AG04449 (cell line): ENCODE results near the gene CCDC124.
"Not testable (repeated sequence)": the region's sequence is repeated elsewhere in the genome, so short reads cannot be mapped to it uniquely, and the experiment has no call there.

ENCODE experiments used
- CTCF ChIA-PET: fragments of 350-600 bp; formaldehyde crosslinking; extraction: SDS; loops from one replicate; lab custom pipeline; 2021; ENCODE audit warnings: antibody characterized with exemption; lab: Yijun Ruan, JAX
- POLR2A ChIA-PET: fragments of 400-600, 350-600 bp; formaldehyde crosslinking; extraction: SDS; loops from one replicate; lab custom pipeline; 2020; ENCODE audit warnings: antibody characterized with exemption, inconsistent platforms; lab: Yijun Ruan, JAX
- DNase-seq: peaks from one replicate; pipeline ENCODE4 v3.0.0-alpha.2; 2010; ENCODE audit warnings: low read depth, low spot score
- H3K4me3 ChIP-seq: 2 replicates; pipeline ENCODE4 v1.5.1; 2011; ENCODE audit warnings: low read depth, mild to moderate bottlenecking, control low read depth, low read length
- TF ChIP-seq, protein P1 (sequence below): IDR thresholded peaks from one replicate; pipeline ENCODE4 v1.5.1; 2011; ENCODE audit warnings: mild to moderate bottlenecking, moderate library complexity, low read length, control low read depth, inconsistent platforms; ENCODE audit not compliant: insufficient read depth; ENCODE audit errors: missing control alignments

CCDC124 gene, protein sequence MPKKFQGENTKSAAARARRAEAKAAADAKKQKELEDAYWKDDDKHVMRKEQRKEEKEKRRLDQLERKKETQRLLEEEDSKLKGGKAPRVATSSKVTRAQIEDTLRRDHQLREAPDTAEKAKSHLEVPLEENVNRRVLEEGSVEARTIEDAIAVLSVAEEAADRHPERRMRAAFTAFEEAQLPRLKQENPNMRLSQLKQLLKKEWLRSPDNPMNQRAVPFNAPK

DNA sequence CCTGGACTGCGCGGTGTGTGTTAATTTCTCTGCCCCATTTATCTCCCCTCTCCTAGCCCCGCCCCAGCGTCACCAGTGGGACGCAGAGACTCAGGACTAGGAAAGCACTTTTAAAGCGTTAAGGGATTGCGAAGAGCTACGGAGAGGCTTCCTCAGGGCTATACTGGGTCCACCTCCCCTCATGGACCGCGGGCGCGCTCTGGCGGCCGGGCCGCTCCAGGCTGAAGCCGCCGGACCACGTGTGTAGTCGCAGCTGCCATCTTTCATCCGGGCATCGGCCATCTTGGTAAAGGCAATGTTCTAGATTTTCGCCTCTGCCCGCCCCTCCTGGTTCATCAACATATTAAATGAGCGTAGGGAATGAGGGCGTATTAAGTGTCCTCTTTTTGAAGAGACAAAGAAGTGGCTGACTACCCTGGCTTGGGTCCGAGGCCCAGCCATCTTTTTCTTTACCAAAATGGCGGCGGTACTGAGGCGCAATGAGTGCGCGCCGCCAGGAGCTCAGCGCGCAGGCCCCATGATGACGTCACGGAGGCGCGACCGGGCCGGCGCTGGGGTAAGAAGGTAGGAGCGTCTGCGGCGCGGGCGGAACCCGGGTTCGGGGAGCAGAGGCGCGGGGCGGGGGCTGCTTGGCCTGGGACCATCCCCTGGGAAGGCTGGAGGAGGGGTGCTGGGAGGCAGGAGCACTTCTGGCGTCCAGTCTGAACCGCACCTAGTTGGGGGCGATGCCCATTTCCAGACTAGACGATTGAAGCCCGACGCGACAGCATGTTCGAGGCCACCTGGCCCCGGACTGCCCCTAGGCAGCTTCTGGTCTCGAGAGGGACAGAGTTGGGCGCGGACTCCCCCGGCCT lies at the start of gene CCDC124:
CCDC124 (plus strand) TSS at position 531 of the 854 bp plus-strand sequence. CDS start 3,406 bp downstream, outside the sequence.
- TF ChIP-seq, protein P1, sequence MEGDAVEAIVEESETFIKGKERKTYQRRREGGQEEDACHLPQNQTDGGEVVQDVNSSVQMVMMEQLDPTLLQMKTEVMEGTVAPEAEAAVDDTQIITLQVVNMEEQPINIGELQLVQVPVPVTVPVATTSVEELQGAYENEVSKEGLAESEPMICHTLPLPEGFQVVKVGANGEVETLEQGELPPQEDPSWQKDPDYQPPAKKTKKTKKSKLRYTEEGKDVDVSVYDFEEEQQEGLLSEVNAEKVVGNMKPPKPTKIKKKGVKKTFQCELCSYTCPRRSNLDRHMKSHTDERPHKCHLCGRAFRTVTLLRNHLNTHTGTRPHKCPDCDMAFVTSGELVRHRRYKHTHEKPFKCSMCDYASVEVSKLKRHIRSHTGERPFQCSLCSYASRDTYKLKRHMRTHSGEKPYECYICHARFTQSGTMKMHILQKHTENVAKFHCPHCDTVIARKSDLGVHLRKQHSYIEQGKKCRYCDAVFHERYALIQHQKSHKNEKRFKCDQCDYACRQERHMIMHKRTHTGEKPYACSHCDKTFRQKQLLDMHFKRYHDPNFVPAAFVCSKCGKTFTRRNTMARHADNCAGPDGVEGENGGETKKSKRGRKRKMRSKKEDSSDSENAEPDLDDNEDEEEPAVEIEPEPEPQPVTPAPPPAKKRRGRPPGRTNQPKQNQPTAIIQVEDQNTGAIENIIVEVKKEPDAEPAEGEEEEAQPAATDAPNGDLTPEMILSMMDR = peak; percentile 97

DNA sequence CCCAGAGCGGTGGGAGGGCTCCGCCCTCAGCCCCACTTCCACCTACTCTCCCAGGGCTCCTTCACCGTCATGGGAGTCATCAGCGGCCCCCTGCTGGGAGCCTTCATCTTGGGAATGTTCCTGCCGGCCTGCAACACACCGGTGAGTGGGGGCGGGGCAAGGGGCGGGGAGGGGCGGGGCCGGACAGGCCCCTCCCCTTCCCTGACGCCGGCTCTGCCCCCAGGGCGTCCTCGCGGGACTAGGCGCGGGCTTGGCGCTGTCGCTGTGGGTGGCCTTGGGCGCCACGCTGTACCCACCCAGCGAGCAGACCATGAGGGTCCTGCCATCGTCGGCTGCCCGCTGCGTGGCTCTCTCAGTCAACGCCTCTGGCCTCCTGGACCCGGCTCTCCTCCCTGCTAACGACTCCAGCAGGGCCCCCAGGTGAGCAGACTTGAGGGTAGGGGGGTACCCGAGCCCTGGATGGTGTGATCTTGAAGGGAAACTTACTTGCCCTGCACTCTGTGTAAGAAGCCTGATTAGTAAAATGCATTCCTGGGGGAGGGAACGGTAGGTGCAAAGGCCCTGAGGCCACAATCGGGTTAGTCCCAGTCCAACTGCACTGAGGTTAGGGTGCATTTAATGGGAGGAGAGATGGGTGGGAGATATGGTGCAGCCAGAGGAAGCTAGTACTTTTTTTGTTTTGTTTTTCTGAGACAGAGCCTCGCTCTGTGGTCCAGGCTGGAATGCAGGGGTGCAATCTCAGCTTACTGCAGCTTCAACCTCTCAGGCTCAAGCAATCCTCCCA lies 49.0 kb upstream of the CCDC124 start:
- TF ChIP-seq, protein P1 = no peak
- DNase-seq = no peak
- ChIA-PET POLR2A (no interaction called here), CTCF (no interaction called here)
- H3K4me3 ChIP-seq = no peak overlapping the region

More for the DNA sequence above, at the start of gene CCDC124:
- H3K4me3 ChIP-seq = peak within 1 kb of the TSS; percentile 84
- DNase-seq = peak; percentile 38
- CTCF ChIA-PET = interaction anchor here (0.8 to 24.2 kb wide), 17 partner anchors 10 to 232 kb away, joined by 3 to 666 read pairs (median 7); partner anchors contain the start of genes ARRDC2, RPL18A and SLC5A5
- POLR2A ChIA-PET = interaction anchor here (0.8 to 1.6 kb wide), 4 partner anchors 63 to 73 kb away, joined by 3 to 16 read pairs (median 10); partner anchors contain the start of gene RPL18A

DNA sequence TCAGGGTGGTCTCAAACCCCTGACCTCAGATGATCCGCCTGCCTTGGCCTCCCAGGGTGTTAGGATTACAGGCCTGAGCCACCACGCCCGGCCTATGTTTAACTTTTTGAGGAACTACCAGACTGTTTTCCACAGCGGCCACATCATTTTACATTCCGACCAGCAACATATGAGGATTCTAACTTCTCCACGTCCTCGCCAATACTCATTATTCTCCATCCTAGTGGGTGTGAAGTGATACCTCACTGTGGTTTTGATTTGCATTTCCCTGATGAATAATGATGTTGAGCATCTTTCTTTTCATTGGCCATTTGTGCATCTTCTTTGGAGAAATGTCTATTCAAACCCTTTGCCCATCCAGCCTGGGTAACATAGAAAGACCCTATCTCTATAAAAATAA lies 46.3 kb upstream of the CCDC124 start:
- TF ChIP-seq, protein P1 = no peak
- POLR2A ChIA-PET = no interaction called here
- no peak overlapping the region for H3K4me3 ChIP-seq
- DNase-seq = no peak
- CTCF ChIA-PET = no interaction called here

DNA sequence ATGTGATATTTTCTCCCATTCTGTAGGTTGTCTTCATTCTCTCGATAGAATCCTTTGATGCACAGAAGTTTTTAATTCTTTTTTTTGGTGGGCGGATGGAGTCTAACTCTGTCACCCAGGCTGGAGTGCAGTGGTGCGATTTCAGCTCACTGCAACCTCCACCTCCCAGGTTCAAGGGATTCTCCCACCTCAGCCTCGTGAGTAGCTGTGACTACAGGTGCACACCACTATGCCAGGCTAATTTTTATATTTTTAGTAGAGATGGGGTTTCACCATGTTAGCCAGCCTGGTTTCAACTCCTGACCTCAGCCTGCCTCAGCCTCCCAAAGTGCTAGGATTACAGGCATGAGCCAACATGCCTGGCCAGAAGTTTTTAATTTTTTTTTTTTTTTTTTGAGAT lies 45.6 kb upstream of the CCDC124 start:
- POLR2A ChIA-PET, H3K4me3 ChIP-seq, DNase-seq, CTCF ChIA-PET: not testable (repeated sequence)

DNA sequence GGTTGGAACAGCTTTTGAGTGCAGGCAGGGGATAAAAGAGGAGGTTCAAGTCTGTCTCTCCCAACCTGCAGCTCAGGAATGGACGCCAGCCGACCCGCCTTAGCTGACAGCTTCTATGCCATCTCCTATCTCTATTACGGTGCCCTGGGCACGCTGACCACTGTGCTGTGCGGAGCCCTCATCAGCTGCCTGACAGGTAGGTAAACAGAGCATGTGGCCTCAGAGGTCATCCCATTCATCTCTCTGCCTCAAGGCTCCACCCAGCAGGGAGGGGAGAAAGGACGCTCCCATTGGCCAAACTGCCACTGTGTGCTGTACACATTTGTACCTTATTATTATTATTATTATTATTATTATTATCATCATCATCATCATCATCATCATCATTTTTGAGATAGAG lies 44.6 kb upstream of the CCDC124 start:
- TF ChIP-seq, protein P1 = no peak

DNA sequence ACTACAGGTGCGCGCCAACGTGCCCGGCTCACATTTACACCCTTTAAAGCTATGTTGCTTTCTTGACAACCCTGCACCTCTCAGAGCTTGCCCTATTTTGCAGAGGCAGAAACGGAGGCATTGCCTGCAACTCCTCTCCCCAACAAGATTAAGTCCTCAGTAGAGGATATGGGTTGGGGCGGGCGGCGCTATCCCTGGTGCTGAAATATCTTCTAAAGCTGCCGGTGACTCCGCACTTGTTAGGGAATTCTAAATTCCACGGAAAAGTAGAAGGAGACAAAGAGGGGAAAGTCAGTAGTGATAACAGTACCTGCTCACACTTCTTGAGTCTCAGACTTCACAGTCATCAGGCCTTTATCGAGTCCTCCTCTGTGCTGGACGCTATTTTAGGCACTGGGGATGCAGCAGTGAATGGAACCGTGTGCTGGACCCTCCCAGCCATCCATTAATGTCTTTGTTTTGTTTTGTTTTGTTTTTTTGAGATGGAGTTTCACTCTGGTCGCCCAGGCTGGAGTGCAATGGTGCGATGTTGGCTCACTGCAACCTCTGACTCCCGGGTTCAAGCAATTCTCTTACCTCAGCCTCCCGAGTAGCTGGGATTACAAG lies 43.1 kb upstream of the CCDC124 start:
- H3K4me3 ChIP-seq = no peak overlapping the region
- DNase-seq = no peak
- CTCF ChIA-PET = no interaction called here
- TF ChIP-seq, protein P1 = no peak
- POLR2A ChIA-PET = interaction anchor here (0.5 kb wide), 1 partner anchor 30 kb away, joined by 3 read pairs; the partner anchor contains the start of gene RPL18A

More for the DNA sequence above, 44.6 kb upstream of the CCDC124 start:
- H3K4me3 ChIP-seq = no peak overlapping the region
- no peak for DNase-seq
- CTCF ChIA-PET = no interaction called here
- POLR2A ChIA-PET = no interaction called here
